OCI-LY1 (cell line): ENCODE data around the gene TCEAL3.

ENCODE experiments used
- H2AFZ ChIP-seq: fragments of 200-600 bp; sonication (generic), shearing (Covaris generic); 2 replicates; pipeline ENCODE4 v1.6.0; 2014; ENCODE audit warnings: antibody characterized with exemption, mild to moderate bottlenecking, low read length
- H3F3A ChIP-seq: fragments of 200-600 bp; sonication (generic), shearing (Covaris generic); 2 replicates; pipeline ENCODE4 v1.6.0; 2014; ENCODE audit warnings: mild to moderate bottlenecking, antibody characterized with exemption, low read length, moderate library complexity; ENCODE audit not compliant: insufficient read depth
- H3K27ac ChIP-seq: fragments of 200-600 bp; sonication (generic); 2 replicates; pipeline ENCODE4 v1.5.1; 2014; ENCODE audit warnings: low read length, mixed run types, mild to moderate bottlenecking, low read depth; ENCODE audit not compliant: poor library complexity, severe bottlenecking
- H3K27me3 ChIP-seq: fragments of 200-600 bp; sonication (generic); 2 replicates; pipeline ENCODE4 v1.6.0; 2014; ENCODE audit warnings: antibody characterized with exemption, mild to moderate bottlenecking, low read length, moderate library complexity; ENCODE audit not compliant: insufficient read depth
- H3K36me3 ChIP-seq: fragments of 200-600 bp; sonication (generic); 2 replicates; pipeline ENCODE4 v1.6.1; 2014; ENCODE audit warnings: mild to moderate bottlenecking, antibody characterized with exemption, low read length, moderate library complexity, mixed read lengths; ENCODE audit not compliant: insufficient read depth
- H3K4me1 ChIP-seq: fragments of 200-600 bp; sonication (generic); 2 replicates; pipeline ENCODE4 v1.5.1; 2014; ENCODE audit warnings: mild to moderate bottlenecking, low read length, moderate library complexity; ENCODE audit not compliant: insufficient read depth, severe bottlenecking
- H3K4me2 ChIP-seq: fragments of 200-600 bp; sonication (generic), shearing (Covaris generic); 2 replicates; pipeline ENCODE4 v1.6.1; 2014; ENCODE audit warnings: low read length
- H3K4me3 ChIP-seq: fragments of 200-600 bp; sonication (generic); 2 replicates; pipeline ENCODE4 v1.5.1; 2014; ENCODE audit warnings: low read length, low read depth, mild to moderate bottlenecking, mixed read lengths; ENCODE audit not compliant: poor library complexity, severe bottlenecking
- H3K79me2 ChIP-seq: fragments of 200-600 bp; shearing (Covaris generic); 2 replicates; pipeline ENCODE4 v1.6.1; 2016; ENCODE audit warnings: mixed run types, low read length, mixed read lengths; ENCODE audit not compliant: insufficient read depth
- H3K9ac ChIP-seq: fragments of 200-600 bp; sonication (generic), shearing (Covaris generic); 2 replicates; pipeline ENCODE4 v1.6.1; 2014; ENCODE audit warnings: mild to moderate bottlenecking, low read length, mixed read lengths
- H3K9me2 ChIP-seq: fragments of 200-600 bp; sonication (generic), shearing (Covaris generic); 2 replicates; pipeline ENCODE4 v1.6.1; 2014; ENCODE audit warnings: low read depth, mild to moderate bottlenecking, low read length, mixed read lengths
- H3K9me3 ChIP-seq: fragments of 200-600 bp; shearing (Covaris generic); 2 replicates; pipeline ENCODE4 v1.6.1; 2014; ENCODE audit warnings: low read length, mixed read lengths
- H4K20me1 ChIP-seq: fragments of 200-600 bp; sonication (generic), shearing (Covaris generic); 2 replicates; pipeline ENCODE4 v1.6.0; 2016; ENCODE audit warnings: mild to moderate bottlenecking, low read length; ENCODE audit not compliant: insufficient read depth
- EZH2 ChIP-seq: fragments of 200-600 bp; sonication (generic), shearing (Covaris generic); IDR thresholded peaks from 2 replicates; pipeline ENCODE4 v1.8.0; 2017; ENCODE audit warnings: borderline replicate concordance, mixed run types, mild to moderate bottlenecking, antibody characterized with exemption, low read length, moderate library complexity, mixed read lengths
- TF ChIP-seq, protein P1 (sequence below): fragments of 200-600 bp; sonication (generic), shearing (Covaris generic); IDR thresholded peaks from 2 replicates; pipeline ENCODE4 v1.5.1; 2017; ENCODE audit warnings: mild to moderate bottlenecking, antibody characterized with exemption, low read length, moderate library complexity, mixed read lengths

The TCEAL3 gene

DNA sequence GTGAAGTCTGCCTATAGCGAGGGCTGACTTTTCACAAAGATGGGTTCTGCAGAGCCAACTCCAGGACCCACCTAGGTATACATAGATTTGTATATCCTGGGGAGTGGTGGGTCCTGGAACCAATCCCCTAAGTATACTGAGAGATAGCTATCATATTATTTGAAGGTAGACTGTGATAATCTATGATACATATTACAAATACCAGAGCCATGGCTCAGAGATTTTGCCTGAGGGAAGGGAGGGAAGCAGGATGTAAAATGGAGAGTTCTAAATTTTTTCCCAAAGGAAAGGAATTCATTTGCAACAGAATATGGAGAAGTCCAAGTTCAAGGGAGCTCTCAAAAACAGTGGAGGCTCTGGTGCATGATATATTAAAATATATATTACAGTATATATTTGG lies 7.2 kb downstream of the TCEAL3 start:
- Histone ChIP-seq H3K4me1 (no peaks in the 10 kb centered on the region), H3K9ac (no peak overlapping the region), H3K9me3 (no peaks in the 10 kb centered on the region), H3F3A (no peaks in the 10 kb centered on the region), H3K27ac (no peak overlapping the region), H3K27me3 (no peaks in the 10 kb centered on the region), H2AFZ (no peak overlapping the region), H4K20me1 (no peaks in the 10 kb centered on the region), H3K4me3 (no peak overlapping the region), H3K9me2 (no peaks in the 10 kb centered on the region), H3K36me3 (no peaks in the 10 kb centered on the region), H3K79me2 (no peaks in the 10 kb centered on the region), H3K4me2 (no peak overlapping the region)
- TF ChIP-seq EZH2: no peak
- TF ChIP-seq, protein P1, sequence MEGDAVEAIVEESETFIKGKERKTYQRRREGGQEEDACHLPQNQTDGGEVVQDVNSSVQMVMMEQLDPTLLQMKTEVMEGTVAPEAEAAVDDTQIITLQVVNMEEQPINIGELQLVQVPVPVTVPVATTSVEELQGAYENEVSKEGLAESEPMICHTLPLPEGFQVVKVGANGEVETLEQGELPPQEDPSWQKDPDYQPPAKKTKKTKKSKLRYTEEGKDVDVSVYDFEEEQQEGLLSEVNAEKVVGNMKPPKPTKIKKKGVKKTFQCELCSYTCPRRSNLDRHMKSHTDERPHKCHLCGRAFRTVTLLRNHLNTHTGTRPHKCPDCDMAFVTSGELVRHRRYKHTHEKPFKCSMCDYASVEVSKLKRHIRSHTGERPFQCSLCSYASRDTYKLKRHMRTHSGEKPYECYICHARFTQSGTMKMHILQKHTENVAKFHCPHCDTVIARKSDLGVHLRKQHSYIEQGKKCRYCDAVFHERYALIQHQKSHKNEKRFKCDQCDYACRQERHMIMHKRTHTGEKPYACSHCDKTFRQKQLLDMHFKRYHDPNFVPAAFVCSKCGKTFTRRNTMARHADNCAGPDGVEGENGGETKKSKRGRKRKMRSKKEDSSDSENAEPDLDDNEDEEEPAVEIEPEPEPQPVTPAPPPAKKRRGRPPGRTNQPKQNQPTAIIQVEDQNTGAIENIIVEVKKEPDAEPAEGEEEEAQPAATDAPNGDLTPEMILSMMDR: no peak

DNA sequence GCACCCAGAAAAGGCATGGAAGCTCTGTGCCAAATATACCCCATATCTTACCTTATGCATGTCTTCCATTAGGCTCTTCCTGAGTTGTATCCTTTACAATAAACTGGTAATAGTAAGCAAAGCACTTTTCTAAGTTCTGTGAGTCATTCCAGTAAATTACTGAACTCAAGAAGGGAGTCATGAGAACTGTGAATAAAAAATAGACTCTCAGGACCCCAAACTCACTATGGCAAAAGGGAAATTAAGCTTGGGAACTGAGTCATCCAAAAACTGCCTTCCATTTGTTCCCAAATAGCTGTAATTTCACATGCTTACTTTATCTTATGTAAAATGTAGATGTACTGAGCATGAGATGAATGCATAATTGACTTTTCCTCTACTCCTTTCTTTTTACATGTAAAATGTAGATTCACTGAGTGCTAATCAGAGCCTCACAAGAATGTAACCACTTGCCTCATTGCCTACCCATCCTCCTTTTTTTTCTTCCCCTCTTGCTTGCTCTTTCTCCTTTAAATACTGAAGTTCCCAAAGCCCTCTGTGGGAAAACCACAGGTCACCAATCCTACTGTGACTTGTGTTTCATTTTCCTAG lies 8.1 kb downstream of the TCEAL3 start:
- Histone ChIP-seq H3K4me1 (no peaks in the 10 kb centered on the region), H3K9ac (no peak overlapping the region), H3K9me2 (no peaks in the 10 kb centered on the region), H3K27ac (no peak overlapping the region), H3K4me3 (no peak overlapping the region), H3K9me3 (no peaks in the 10 kb centered on the region), H3K27me3 (no peaks in the 10 kb centered on the region), H4K20me1 (no peaks in the 10 kb centered on the region), H3F3A (no peaks in the 10 kb centered on the region), H2AFZ (no peak overlapping the region), H3K36me3 (no peaks in the 10 kb centered on the region), H3K79me2 (no peaks in the 10 kb centered on the region), H3K4me2 (no peak overlapping the region)
- TF ChIP-seq EZH2: no peak
- TF ChIP-seq, protein P1: no peak

DNA sequence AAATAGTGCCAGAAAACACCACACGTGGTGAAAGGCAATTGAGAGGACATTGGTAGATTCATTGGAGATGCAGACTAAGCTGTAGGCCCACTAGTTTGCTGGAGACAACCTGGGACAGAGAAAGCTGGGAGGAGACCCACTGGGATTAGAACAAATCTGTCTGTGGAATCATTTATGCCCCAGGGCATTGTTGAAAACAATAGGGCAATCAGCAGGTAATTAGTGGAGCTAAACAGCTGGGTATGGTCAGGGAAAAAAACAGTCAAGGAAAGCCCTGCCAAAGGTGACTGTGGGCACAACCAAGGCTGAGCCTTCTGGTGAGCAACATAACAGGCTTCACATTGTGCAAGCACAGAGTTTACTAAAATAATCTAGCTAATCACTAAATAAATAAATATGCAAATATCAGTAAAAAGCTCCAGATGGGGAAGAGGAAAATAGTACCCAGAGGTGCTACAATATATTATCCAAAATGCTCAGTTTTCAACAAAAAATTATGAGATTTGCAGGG lies 9.0 kb downstream of the TCEAL3 start:
- Histone ChIP-seq H3F3A (no peaks in the 10 kb centered on the region), H3K4me1 (no peaks in the 10 kb centered on the region), H3K79me2 (no peaks in the 10 kb centered on the region), H3K4me3 (no peak overlapping the region), H2AFZ (no peak overlapping the region), H3K27ac (no peak overlapping the region), H3K4me2 (no peak overlapping the region), H3K9me3 (no peaks in the 10 kb centered on the region), H3K36me3 (no peaks in the 10 kb centered on the region), H4K20me1 (no peaks in the 10 kb centered on the region), H3K9me2 (no peaks in the 10 kb centered on the region), H3K27me3 (no peaks in the 10 kb centered on the region), H3K9ac (no peak overlapping the region)
- no peak for TF ChIP-seq EZH2
- TF ChIP-seq, protein P1: no peak
